ENCODE results near the gene NTRK3.

NTRK3 gene

DNA sequence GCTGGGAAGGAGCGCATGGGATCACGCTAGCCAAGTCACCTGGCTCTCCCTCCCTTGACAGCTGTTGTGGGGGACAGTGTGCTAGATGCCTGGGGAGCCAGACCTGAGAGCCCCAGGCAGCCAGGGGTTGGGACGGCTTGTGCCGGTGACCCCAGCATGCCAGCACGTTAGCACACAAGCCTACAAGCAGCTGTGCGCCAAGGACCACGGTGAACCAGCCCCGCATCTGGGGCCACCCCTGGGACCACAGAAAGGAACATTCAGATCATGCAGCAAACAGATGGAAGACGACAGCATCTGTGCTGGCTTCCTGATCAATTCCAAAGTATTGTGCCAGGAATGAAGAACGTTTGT, 64.8 kb downstream of the NTRK3 start:
- no peak for TF ChIP-seq TAF1 (IDR thresholded peaks at IDR 0.05; ENCODE audit: borderline replicate concordance, insufficient read depth, low read length)
- no peak for TF ChIP-seq FOXP2 (optimal IDR thresholded peaks at IDR 0.05; ENCODE audit: borderline replicate concordance, extremely low read depth, extremely low read length, insufficient read depth)
- TF ChIP-seq POLR2AphosphoS5 (IDR thresholded peaks at IDR 0.05; ENCODE audit: low read depth, low read length), result no peak
- TF ChIP-seq, protein P1, sequence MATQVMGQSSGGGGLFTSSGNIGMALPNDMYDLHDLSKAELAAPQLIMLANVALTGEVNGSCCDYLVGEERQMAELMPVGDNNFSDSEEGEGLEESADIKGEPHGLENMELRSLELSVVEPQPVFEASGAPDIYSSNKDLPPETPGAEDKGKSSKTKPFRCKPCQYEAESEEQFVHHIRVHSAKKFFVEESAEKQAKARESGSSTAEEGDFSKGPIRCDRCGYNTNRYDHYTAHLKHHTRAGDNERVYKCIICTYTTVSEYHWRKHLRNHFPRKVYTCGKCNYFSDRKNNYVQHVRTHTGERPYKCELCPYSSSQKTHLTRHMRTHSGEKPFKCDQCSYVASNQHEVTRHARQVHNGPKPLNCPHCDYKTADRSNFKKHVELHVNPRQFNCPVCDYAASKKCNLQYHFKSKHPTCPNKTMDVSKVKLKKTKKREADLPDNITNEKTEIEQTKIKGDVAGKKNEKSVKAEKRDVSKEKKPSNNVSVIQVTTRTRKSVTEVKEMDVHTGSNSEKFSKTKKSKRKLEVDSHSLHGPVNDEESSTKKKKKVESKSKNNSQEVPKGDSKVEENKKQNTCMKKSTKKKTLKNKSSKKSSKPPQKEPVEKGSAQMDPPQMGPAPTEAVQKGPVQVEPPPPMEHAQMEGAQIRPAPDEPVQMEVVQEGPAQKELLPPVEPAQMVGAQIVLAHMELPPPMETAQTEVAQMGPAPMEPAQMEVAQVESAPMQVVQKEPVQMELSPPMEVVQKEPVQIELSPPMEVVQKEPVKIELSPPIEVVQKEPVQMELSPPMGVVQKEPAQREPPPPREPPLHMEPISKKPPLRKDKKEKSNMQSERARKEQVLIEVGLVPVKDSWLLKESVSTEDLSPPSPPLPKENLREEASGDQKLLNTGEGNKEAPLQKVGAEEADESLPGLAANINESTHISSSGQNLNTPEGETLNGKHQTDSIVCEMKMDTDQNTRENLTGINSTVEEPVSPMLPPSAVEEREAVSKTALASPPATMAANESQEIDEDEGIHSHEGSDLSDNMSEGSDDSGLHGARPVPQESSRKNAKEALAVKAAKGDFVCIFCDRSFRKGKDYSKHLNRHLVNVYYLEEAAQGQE (IDR thresholded peaks at IDR 0.05; ENCODE audit: insufficient read depth in 1 of 2, low read depth in 2 of 2, low read length in 2 of 2), result no peak
- no peak for TF ChIP-seq SIN3A (IDR thresholded peaks at IDR 0.05; ENCODE audit: borderline replicate concordance, insufficient read depth, low read length)

DNA sequence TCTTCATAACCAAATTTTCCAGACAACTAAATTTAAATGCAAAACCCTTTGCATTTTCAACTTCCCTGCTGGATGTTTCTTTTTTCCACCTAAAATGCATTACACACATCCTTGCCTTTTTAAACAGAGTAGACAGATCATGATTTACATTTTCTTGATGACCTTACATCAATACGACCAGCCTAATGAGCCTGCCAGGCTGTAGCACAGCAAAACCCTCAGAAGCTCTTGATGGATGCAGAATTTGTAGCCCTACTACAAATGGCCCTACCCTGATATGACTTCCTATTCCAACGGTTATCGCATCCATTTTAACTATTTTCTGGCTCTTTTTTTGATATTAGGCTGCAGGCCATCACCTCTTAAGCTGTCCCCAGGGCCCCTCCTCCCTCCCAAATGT, 66.3 kb downstream of the NTRK3 start:
- TF ChIP-seq FOXP2 (optimal IDR thresholded peaks at IDR 0.05; ENCODE audit: borderline replicate concordance, extremely low read depth, extremely low read length, insufficient read depth) (no peak), TAF1 (IDR thresholded peaks at IDR 0.05; ENCODE audit: borderline replicate concordance, insufficient read depth, low read length) (no peak), SIN3A (IDR thresholded peaks at IDR 0.05; ENCODE audit: borderline replicate concordance, insufficient read depth, low read length) (no peak)
- TF ChIP-seq, protein P1 (IDR thresholded peaks at IDR 0.05; ENCODE audit: insufficient read depth in 1 of 2, low read depth in 2 of 2, low read length in 2 of 2), result no peak

DNA sequence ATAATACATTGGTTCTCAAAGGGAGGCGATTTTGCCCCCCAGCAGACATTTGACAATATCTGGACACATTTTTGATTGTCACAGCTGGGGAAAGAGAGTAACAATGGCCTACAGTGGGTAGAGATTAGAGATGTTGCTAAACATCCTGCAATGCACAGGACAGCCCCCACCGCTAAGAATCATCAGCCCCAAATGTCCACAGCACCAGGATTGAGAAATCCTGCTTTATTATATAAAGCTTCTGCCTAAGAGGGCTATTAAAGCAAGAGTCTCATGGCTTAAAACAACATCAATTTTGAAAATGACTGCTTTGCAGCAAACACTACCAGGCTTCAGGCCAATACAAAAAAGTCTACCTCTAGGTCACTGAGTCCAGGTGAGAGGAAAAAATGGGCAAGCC, 68.2 kb downstream of the NTRK3 start:
- TF ChIP-seq POLR2AphosphoS5 (IDR thresholded peaks at IDR 0.05; ENCODE audit: low read depth, low read length), result no peak
- no peak for TF ChIP-seq TAF1 (IDR thresholded peaks at IDR 0.05; ENCODE audit: borderline replicate concordance, insufficient read depth, low read length)
- TF ChIP-seq FOXP2 (optimal IDR thresholded peaks at IDR 0.05; ENCODE audit: borderline replicate concordance, extremely low read depth, extremely low read length, insufficient read depth), result no peak
- no peak for TF ChIP-seq SIN3A (IDR thresholded peaks at IDR 0.05; ENCODE audit: borderline replicate concordance, insufficient read depth, low read length)
- TF ChIP-seq, protein P1 (IDR thresholded peaks at IDR 0.05; ENCODE audit: insufficient read depth in 1 of 2, low read depth in 2 of 2, low read length in 2 of 2), result no peak

DNA sequence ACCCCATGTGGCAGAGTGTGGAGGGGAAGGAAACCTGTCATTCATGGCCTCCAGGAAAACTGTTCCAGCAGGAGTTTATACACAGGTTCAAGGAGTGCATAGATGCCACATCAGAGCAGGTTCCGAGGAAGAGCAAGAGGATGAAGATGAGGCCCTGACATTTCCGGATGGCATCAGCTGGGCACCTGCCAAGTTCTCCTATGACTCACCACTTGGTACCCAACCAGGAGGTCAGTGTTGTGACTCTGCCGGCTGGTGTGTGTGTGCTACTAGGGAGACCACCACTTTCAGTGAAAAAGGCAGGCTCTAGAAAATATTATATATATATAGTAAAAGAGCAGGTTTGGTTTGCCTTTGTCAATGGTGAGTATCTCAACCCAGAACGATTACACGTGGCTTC, 69.3 kb downstream of the NTRK3 start:
- TF ChIP-seq, protein P1 (IDR thresholded peaks at IDR 0.05; ENCODE audit: insufficient read depth in 1 of 2, low read depth in 2 of 2, low read length in 2 of 2), result no peak
- TF ChIP-seq SIN3A (IDR thresholded peaks at IDR 0.05; ENCODE audit: borderline replicate concordance, insufficient read depth, low read length), result no peak
- TF ChIP-seq TAF1 (IDR thresholded peaks at IDR 0.05; ENCODE audit: borderline replicate concordance, insufficient read depth, low read length), result no peak
- TF ChIP-seq FOXP2 (optimal IDR thresholded peaks at IDR 0.05; ENCODE audit: borderline replicate concordance, extremely low read depth, extremely low read length, insufficient read depth), result no peak
- TF ChIP-seq POLR2AphosphoS5 (IDR thresholded peaks at IDR 0.05; ENCODE audit: low read depth, low read length), result no peak

DNA sequence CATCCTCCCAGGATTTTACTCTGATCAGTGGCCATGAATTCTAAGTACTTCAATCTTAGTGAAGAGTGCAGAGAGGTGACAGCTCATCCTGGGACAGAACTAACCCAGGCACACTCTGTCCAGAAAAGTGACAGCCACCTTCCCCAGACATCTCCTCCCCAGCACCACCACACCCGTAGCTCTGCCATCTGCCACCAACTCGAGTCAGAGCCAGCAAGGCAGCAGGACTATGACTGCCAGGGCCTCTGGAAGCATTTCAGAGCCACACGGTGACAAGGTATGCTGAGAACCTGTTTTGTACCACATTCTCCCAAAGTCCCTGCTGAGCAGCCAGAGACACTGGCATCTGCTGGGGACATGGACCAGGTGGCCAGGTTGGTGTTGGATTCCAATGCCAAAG, 71.0 kb downstream of the NTRK3 start:
- TF ChIP-seq SIN3A (IDR thresholded peaks at IDR 0.05; ENCODE audit: borderline replicate concordance, insufficient read depth, low read length) (no peak), POLR2AphosphoS5 (IDR thresholded peaks at IDR 0.05; ENCODE audit: low read depth, low read length) (no peak), TAF1 (IDR thresholded peaks at IDR 0.05; ENCODE audit: borderline replicate concordance, insufficient read depth, low read length) (no peak), FOXP2 (optimal IDR thresholded peaks at IDR 0.05; ENCODE audit: borderline replicate concordance, extremely low read depth, extremely low read length, insufficient read depth) (no peak)
- TF ChIP-seq, protein P1 (IDR thresholded peaks at IDR 0.05; ENCODE audit: insufficient read depth in 1 of 2, low read depth in 2 of 2, low read length in 2 of 2), result no peak

Measured in PFSK-1 (cell line).